AG04450 (cell line): ENCODE measurements around the gene MRPS10. TPM values are rescaled to one million over a fixed set of nuclear protein-coding genes. Genes with fewer than 3 reads are reported as not detected.

Source experiments
- CTCF ChIA-PET: fragments of 300-600, 350-600 bp; formaldehyde crosslinking; extraction: SDS; loops from one replicate; lab custom pipeline; 2022; ENCODE audit warnings: antibody characterized with exemption, inconsistent platforms; lab: Charles Lee
- POLR2A ChIA-PET: fragments of 350-600 bp; formaldehyde crosslinking; extraction: SDS; loops from one replicate; lab custom pipeline; 2021; ENCODE audit warnings: antibody characterized with exemption, inconsistent platforms; lab: Yijun Ruan, JAX
- DNase-seq: peaks from one replicate; pipeline ENCODE4 v3.0.0-alpha.2; 2011; ENCODE audit warnings: low read depth, low spot score
- H3K27ac ChIP-seq: one replicate; pipeline ENCODE4 v1.5.1; 2012; ENCODE audit warnings: low read depth, low read length, control low read depth
- H3K27me3 ChIP-seq: one replicate; pipeline ENCODE4 v1.6.0; 2012; ENCODE audit warnings: low read length; ENCODE audit not compliant: control insufficient read depth, insufficient read depth
- H3K4me3 ChIP-seq: 2 replicates; pipeline ENCODE4 v1.5.1; 2011; ENCODE audit warnings: mild to moderate bottlenecking, low read depth, low read length, control low read depth
- H3K9me3 ChIP-seq: 2 replicates; pipeline ENCODE4 v1.5.1; 2012; ENCODE audit warnings: low read length; ENCODE audit not compliant: control insufficient read depth, insufficient read depth
- polyA plus RNA-seq: library from polyadenylated mRNA; depleted of rRNA; stranded (reverse); fragments of >200 nt; gene quantifications from 2 replicates; pipeline ENCODE4 v1.2.3, GENCODE V29; 2011
- TF ChIP-seq, protein P1 (sequence below): IDR thresholded peaks from 2 replicates; pipeline ENCODE4 v1.5.1; 2011; ENCODE audit warnings: low read depth, low read length, control low read depth, inconsistent platforms

MRPS10 gene
- polyA plus RNA-seq, 1 experiment, result 63.2 TPM

DNA sequence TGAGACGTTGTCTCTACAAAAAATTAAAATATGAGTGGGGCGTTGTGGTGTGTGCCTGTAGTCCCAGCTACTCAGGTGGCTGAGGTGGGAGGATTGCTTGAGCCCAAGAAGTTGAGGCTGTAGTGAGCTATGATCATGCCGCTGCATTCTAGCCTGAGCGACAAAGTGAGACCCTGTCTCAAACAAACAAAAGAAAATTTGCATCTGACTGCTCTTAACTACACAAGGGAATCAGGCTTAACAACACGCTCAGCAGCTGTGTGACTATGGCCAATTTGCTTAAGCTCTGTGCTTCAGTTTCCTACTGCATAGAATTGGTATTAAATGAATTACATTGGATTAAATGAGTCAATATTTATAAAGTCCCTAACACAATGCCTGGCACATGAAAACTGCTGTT is 24.3 kb upstream of the MRPS10 start:
- POLR2A ChIA-PET, result no interaction called here
- no peaks in the 10 kb centered on the region for H3K9me3 ChIP-seq
- DNase-seq, result no peak
- H3K27ac ChIP-seq, result no peak overlapping the region
- no peak overlapping the region for H3K4me3 ChIP-seq
- CTCF ChIA-PET, result interaction anchor here (1.7 kb wide), 1 partner anchor 306 kb away, joined by 8 read pairs; no protein-coding TSS in a partner anchor
- TF ChIP-seq, protein P1, sequence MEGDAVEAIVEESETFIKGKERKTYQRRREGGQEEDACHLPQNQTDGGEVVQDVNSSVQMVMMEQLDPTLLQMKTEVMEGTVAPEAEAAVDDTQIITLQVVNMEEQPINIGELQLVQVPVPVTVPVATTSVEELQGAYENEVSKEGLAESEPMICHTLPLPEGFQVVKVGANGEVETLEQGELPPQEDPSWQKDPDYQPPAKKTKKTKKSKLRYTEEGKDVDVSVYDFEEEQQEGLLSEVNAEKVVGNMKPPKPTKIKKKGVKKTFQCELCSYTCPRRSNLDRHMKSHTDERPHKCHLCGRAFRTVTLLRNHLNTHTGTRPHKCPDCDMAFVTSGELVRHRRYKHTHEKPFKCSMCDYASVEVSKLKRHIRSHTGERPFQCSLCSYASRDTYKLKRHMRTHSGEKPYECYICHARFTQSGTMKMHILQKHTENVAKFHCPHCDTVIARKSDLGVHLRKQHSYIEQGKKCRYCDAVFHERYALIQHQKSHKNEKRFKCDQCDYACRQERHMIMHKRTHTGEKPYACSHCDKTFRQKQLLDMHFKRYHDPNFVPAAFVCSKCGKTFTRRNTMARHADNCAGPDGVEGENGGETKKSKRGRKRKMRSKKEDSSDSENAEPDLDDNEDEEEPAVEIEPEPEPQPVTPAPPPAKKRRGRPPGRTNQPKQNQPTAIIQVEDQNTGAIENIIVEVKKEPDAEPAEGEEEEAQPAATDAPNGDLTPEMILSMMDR, result no peak
- H3K27me3 ChIP-seq, result no peaks in the 10 kb centered on the region

DNA sequence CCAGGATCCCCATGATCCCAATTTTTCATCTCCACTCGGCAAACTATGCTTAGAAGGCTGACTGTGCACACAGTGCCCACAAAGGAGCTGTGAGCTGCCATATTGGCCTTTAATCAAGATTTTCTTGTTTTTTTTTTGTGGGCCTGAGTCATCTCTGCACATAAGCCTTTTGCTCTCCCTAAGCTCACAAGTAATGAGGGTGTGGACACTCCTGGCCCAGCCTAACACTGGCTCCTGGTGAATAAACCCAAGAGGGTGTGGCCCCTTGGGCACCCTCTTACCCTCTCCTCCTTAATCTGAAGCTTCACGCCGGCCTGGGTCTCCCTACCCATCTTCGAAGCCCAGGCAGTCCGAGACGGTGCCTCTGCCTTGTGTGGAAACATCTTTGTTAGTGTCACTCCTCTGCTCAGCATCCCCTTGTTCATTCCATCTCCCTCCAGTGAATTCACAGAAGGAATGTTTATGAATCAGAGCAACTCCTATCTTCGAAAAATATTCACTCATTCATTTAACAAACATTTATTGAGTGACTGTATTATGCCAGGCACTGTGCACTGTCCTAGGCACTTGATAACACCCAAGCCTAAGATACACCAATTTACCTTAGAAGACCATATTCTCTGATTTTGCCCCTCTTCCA is 22.2 kb upstream of the MRPS10 start:
- POLR2A ChIA-PET, result no interaction called here
- TF ChIP-seq, protein P1, result no peak
- Histone ChIP-seq H3K4me3 (no peak overlapping the region), H3K9me3 (no peaks in the 10 kb centered on the region), H3K27me3 (no peaks in the 10 kb centered on the region), H3K27ac (peak overlapping the region; percentile 39)
- CTCF ChIA-PET, result interaction anchor here (2.0 kb wide), 1 partner anchor 308 kb away, joined by 9 read pairs; no protein-coding TSS in a partner anchor
- no peak for DNase-seq

DNA sequence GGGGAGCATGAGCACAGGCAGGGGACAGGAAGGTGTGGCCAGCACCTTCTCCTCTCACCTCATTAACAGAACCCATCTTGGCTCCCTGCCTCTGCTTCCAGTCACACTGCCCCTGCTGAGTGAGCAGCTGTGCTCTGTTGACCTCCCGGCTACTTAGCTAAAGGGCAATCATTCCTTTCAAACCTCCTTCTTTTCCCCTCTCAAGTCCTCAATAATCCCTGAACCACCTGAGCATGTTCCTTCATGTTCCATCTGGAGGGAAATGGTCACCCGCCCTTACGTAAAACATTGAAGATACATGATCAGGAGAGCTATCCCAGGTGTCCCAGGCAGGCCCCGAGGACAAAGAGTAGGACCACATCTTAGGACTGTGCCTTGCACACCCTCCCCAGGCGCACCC is 21.7 kb upstream of the MRPS10 start:
- Histone ChIP-seq H3K4me3 (no peak overlapping the region), H3K27ac (no peak overlapping the region), H3K27me3 (no peaks in the 10 kb centered on the region), H3K9me3 (no peaks in the 10 kb centered on the region)
- no peak for DNase-seq
- POLR2A ChIA-PET, result interaction anchor here (0.6 kb wide), 1 partner anchor 246 kb away, joined by 6 read pairs; no protein-coding TSS in a partner anchor
- CTCF ChIA-PET, result interaction anchor here (2.0 kb wide), 1 partner anchor 308 kb away, joined by 9 read pairs; no protein-coding TSS in a partner anchor
- TF ChIP-seq, protein P1, result no peak

DNA sequence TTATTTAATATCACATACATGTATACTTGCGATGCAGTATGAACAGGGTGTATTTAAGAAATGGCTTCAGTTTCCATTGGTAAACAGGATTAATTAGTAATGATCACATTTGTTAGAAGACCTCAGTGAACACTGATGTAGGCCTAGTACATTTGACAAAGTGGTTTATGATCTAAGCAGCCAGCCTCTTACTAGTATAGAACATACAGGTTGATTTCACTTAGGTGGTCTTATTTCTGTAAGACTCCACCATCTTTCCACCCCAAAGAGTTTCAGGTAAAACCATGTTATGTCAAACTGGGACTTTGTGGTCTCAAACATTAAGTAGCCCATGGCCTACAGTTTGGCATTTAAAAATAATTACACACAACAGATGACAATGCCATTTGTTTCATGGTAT is 20.2 kb upstream of the MRPS10 start:
- Histone ChIP-seq H3K4me3 (no peak overlapping the region), H3K9me3 (no peaks in the 10 kb centered on the region), H3K27ac (no peak overlapping the region), H3K27me3 (no peaks in the 10 kb centered on the region)
- TF ChIP-seq, protein P1, result no peak
- ChIA-PET POLR2A (no interaction called here), CTCF (interaction anchor here (1.1 to 1.9 kb wide), 2 partner anchors 294 to 310 kb away, joined by 5 to 9 read pairs; no protein-coding TSS in a partner anchor)
- DNase-seq, result no peak
